ENCODE results near the gene RPL39L.

GRCh38 chr3:187166750-187167149 lies 27.5 kb upstream of the RPL39L start:
- TF ChIP-seq POLR2A (IDR thresholded peaks at IDR 0.05) (no peak), CTCF (IDR thresholded peaks at IDR 0.05) (no peak), POLR2AphosphoS5 (IDR thresholded peaks at IDR 0.05) (no peak), EP300 (IDR thresholded peaks at IDR 0.05) (no peak)
